GM12878 (cell line): ENCODE measurements around the gene HOXD13. TPM values are rescaled to one million over a fixed set of nuclear protein-coding genes. Genes with fewer than 3 reads are reported as not detected.

ENCODE experiments used
- BRCA1 ChIP-seq: IDR thresholded peaks from 2 replicates; pipeline ENCODE4 v1.6.1; 2011; ENCODE audit warnings: low read depth, low read length, improper control_type of control experiment
- CBX3 ChIP-seq: fragments of 200-600 bp; sonication (generic); IDR thresholded peaks from 2 replicates; pipeline ENCODE4 v1.6.1; 2016; ENCODE audit warnings: low read depth, borderline replicate concordance
- CHD4 ChIP-seq: fragments of 200-600 bp; sonication (generic); IDR thresholded peaks from 2 replicates; pipeline ENCODE4 v1.6.1; 2016; ENCODE audit warnings: mild to moderate bottlenecking
- DPF2 ChIP-seq: fragments of 450-650 bp; IDR thresholded peaks from 2 replicates; pipeline ENCODE4 v1.6.1; 2017; ENCODE audit warnings: mild to moderate bottlenecking
- EED ChIP-seq: sonication (generic); IDR thresholded peaks from 2 replicates; pipeline ENCODE4 v1.6.1; 2016; ENCODE audit warnings: antibody characterized with exemption, low read depth
- EZH2 ChIP-seq: IDR thresholded peaks from 2 replicates; pipeline ENCODE4 v1.6.1; 2012; ENCODE audit warnings: low read depth, mild to moderate bottlenecking, control low read depth, inconsistent platforms, low read length, borderline replicate concordance; ENCODE audit not compliant: control insufficient read depth
- FOS ChIP-seq: IDR thresholded peaks from 3 replicates; pipeline ENCODE4 v1.6.1; 2011; ENCODE audit warnings: borderline replicate concordance; ENCODE audit not compliant: insufficient read length; ENCODE audit errors: extremely low read depth
- HDAC2 ChIP-seq: fragments of 200-600 bp; sonication (generic); IDR thresholded peaks from 2 replicates; pipeline ENCODE4 v1.6.1; 2017
- IRF4 ChIP-seq: IDR thresholded peaks from 2 replicates; pipeline ENCODE4 v1.6.1; 2011; ENCODE audit warnings: low read depth, low read length
- MYC ChIP-seq: IDR thresholded peaks from 2 replicates; pipeline ENCODE4 v1.6.1; 2011; ENCODE audit warnings: mild to moderate bottlenecking, low read length, moderate library complexity, inconsistent platforms; ENCODE audit not compliant: insufficient read depth, insufficient replicate concordance, insufficient read length, severe bottlenecking
- NFIC ChIP-seq: IDR thresholded peaks from 2 replicates; pipeline ENCODE4 v1.6.1; 2012; ENCODE audit warnings: low read depth, mild to moderate bottlenecking, inconsistent platforms, low read length, moderate library complexity
- PAX5 ChIP-seq: IDR thresholded peaks from 2 replicates; pipeline ENCODE4 v1.6.1; 2011; ENCODE audit warnings: low read depth, low read length, borderline replicate concordance
- RAD21 ChIP-seq: IDR thresholded peaks from 2 replicates; pipeline ENCODE4 v1.6.1; 2011; ENCODE audit warnings: mild to moderate bottlenecking, low read depth, low read length, moderate library complexity; ENCODE audit not compliant: insufficient read depth
- TCF3 ChIP-seq: IDR thresholded peaks from 2 replicates; pipeline ENCODE4 v1.6.1; 2012; ENCODE audit warnings: low read depth, mild to moderate bottlenecking, low read length, borderline replicate concordance; ENCODE audit not compliant: insufficient read depth
- WRNIP1 ChIP-seq: IDR thresholded peaks from 2 replicates; pipeline ENCODE4 v1.6.1; 2011; ENCODE audit warnings: low read depth, low read length, improper control_type of control experiment, borderline replicate concordance
- polyA plus RNA-seq, 11 experiments: library from polyadenylated mRNA; depleted of rRNA in 4 of 11; unstranded in 6 of 11; stranded (reverse) in 5 of 11; fragments of >200 nt; fragmentation: Nextera tagmentation in 4 of 11; fragmentation: Illumina TruSeq in 1 of 11; extraction: Ambion mirVana in 4 of 11; extraction: Trizol in 1 of 11; gene quantifications; 1 replicate in 1 of 11; 2 replicates in 10 of 11; pipeline versions ENCODE4 v1.2.1 to v1.2.3, GENCODE V29; 2011 to 2016; ENCODE audit warnings: inconsistent platforms in 2 of 11, missing spikeins in 2 of 11, low read depth in 1 of 11
- total RNA-seq, 4 experiments: library from RNA; depleted of rRNA in 3 of 4; stranded (reverse); fragments of >200 nt in 3 of 4; fragmentation: Illumina TruSeq in 1 of 4; extraction: Trizol in 1 of 4; gene quantifications; 2 replicates each; pipeline versions ENCODE4 v1.2.1 to v1.2.3, GENCODE V29; 2013 to 2021
- TF ChIP-seq, protein P1 (sequence below): fragments of 450-650 bp; IDR thresholded peaks from 2 replicates; pipeline ENCODE4 v1.6.1; 2017; ENCODE audit warnings: low read depth, mild to moderate bottlenecking, moderate library complexity
- TF ChIP-seq, protein P2 (sequence below): IDR thresholded peaks from 2 replicates; pipeline ENCODE4 v1.6.1; 2012; ENCODE audit warnings: low read depth, low read length, improper control_type of control experiment
- TF ChIP-seq, protein P3 (sequence below): fragments of 450-650 bp; IDR thresholded peaks from 2 replicates; pipeline ENCODE4 v1.6.1; 2014; ENCODE audit warnings: mild to moderate bottlenecking
- TF ChIP-seq, protein P4 (sequence below): IDR thresholded peaks from 2 replicates; pipeline ENCODE4 v1.6.1; 2012; ENCODE audit warnings: low read depth, low read length, improper control_type of control experiment
- TF ChIP-seq, protein P5 (sequence below), 3 experiments: IDR thresholded peaks in 2 of 3; conservative IDR thresholded peaks in 1 of 3; 2 replicates each; pipeline ENCODE4 v1.5.1; 2011; ENCODE audit warnings: low read depth in 3 of 3, low read length in 3 of 3, mild to moderate bottlenecking in 3 of 3, control low read depth in 2 of 3, moderate library complexity in 2 of 3, inconsistent platforms in 1 of 3, mixed read lengths in 1 of 3; ENCODE audit not compliant: control insufficient read depth in 2 of 3, insufficient read depth in 1 of 3; ENCODE audit errors: extremely low read depth in 1 of 3

The HOXD13 gene
- total and polyA plus RNA-seq, 10 of the 15 experiments (the other 5 are each of a cell fraction or from before 2014, with no cell fraction given): not detected

DNA sequence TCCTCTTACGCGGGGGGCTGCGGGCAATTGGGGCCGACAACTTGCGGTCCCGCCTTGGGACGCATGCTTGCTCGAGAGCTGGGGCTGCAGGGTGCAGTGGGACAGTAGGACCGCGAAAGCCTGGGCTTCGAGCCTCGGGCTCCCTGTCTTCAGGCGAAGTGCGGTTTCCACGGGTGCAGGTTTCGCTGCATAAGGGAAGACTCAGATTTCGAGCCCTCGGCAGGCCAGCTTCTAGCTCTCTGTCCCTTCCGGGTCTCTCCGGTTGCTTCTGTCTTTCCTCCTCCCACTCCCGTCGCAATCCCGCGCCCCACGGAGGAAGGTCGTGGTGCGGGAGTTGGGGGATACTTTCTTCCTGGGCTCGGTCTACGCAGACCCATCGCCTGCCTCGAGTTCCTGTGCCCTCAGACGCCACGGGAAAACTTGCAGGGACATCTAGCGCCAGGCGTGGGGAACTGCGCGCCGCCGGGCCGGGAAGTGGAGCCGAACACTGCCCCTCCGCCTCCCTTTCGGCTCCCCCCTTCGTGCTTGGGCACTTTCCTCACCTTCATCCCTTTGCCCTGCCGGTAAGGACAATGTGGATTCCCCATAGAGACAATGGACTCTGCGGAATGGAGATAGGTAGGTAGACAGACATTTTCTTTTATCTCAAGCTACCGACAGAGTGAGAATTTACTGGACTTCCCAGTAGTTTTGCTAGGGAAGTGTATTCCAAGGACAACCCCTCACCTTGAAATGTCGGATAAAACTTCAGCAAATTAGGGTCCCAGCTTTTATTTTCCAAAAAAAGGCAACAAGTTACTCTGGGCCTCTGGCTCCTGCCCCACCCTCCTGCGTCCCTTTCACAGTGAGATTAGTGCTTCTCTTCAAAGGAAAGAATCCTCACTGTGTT, 4.2 kb upstream of the HOXD13 start (continued):
- no peak for TF ChIP-seq PAX5
- TF ChIP-seq, protein P1, sequence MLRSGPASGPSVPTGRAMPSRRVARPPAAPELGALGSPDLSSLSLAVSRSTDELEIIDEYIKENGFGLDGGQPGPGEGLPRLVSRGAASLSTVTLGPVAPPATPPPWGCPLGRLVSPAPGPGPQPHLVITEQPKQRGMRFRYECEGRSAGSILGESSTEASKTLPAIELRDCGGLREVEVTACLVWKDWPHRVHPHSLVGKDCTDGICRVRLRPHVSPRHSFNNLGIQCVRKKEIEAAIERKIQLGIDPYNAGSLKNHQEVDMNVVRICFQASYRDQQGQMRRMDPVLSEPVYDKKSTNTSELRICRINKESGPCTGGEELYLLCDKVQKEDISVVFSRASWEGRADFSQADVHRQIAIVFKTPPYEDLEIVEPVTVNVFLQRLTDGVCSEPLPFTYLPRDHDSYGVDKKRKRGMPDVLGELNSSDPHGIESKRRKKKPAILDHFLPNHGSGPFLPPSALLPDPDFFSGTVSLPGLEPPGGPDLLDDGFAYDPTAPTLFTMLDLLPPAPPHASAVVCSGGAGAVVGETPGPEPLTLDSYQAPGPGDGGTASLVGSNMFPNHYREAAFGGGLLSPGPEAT: no peak
- no peak for TF ChIP-seq IRF4
- TF ChIP-seq, protein P2, sequence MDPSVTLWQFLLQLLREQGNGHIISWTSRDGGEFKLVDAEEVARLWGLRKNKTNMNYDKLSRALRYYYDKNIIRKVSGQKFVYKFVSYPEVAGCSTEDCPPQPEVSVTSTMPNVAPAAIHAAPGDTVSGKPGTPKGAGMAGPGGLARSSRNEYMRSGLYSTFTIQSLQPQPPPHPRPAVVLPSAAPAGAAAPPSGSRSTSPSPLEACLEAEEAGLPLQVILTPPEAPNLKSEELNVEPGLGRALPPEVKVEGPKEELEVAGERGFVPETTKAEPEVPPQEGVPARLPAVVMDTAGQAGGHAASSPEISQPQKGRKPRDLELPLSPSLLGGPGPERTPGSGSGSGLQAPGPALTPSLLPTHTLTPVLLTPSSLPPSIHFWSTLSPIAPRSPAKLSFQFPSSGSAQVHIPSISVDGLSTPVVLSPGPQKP: no peak
- no peak for TF ChIP-seq CBX3
- TF ChIP-seq, protein P3, sequence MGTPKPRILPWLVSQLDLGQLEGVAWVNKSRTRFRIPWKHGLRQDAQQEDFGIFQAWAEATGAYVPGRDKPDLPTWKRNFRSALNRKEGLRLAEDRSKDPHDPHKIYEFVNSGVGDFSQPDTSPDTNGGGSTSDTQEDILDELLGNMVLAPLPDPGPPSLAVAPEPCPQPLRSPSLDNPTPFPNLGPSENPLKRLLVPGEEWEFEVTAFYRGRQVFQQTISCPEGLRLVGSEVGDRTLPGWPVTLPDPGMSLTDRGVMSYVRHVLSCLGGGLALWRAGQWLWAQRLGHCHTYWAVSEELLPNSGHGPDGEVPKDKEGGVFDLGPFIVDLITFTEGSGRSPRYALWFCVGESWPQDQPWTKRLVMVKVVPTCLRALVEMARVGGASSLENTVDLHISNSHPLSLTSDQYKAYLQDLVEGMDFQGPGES: no peak
- no peak for TF ChIP-seq EED
- no peak for TF ChIP-seq FOS
- no peak for TF ChIP-seq NFIC
- 0 out of 2 replicates have a peak, but pooled peaks have one; percentile 14 for TF ChIP-seq EZH2
- TF ChIP-seq, protein P4, sequence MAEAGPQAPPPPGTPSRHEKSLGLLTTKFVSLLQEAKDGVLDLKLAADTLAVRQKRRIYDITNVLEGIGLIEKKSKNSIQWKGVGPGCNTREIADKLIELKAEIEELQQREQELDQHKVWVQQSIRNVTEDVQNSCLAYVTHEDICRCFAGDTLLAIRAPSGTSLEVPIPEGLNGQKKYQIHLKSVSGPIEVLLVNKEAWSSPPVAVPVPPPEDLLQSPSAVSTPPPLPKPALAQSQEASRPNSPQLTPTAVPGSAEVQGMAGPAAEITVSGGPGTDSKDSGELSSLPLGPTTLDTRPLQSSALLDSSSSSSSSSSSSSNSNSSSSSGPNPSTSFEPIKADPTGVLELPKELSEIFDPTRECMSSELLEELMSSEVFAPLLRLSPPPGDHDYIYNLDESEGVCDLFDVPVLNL: no peak
- no peak for TF ChIP-seq TCF3
- no peak for TF ChIP-seq WRNIP1
- peak; percentile 63 for TF ChIP-seq RAD21
- no peak for TF ChIP-seq CHD4
- TF ChIP-seq BRCA1: no peak
- TF ChIP-seq, protein P5, sequence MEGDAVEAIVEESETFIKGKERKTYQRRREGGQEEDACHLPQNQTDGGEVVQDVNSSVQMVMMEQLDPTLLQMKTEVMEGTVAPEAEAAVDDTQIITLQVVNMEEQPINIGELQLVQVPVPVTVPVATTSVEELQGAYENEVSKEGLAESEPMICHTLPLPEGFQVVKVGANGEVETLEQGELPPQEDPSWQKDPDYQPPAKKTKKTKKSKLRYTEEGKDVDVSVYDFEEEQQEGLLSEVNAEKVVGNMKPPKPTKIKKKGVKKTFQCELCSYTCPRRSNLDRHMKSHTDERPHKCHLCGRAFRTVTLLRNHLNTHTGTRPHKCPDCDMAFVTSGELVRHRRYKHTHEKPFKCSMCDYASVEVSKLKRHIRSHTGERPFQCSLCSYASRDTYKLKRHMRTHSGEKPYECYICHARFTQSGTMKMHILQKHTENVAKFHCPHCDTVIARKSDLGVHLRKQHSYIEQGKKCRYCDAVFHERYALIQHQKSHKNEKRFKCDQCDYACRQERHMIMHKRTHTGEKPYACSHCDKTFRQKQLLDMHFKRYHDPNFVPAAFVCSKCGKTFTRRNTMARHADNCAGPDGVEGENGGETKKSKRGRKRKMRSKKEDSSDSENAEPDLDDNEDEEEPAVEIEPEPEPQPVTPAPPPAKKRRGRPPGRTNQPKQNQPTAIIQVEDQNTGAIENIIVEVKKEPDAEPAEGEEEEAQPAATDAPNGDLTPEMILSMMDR (IDR thresholded peaks at IDR 0.05 in 2 of 3, conservative IDR thresholded peaks at IDR 0.05 in 1 of 3; ENCODE audit: control insufficient read depth in 2 of 3, extremely low read depth in 1 of 3, insufficient read depth in 1 of 3, low read depth in 3 of 3, low read length in 3 of 3): peak; percentile 65 to 75 (median 73)
- TF ChIP-seq DPF2: no peak
- no peak for TF ChIP-seq MYC
- no peak for TF ChIP-seq HDAC2
